ENCODE data around the gene CCL28.

Gene CCL28

GRCh38 chr5:43358726-43359125, 53.5 kb downstream of the CCL28 start:
- in situ Hi-C loops (cut with MboI; ENCODE audit: low sequenced_read_pairs) = no loop called here

GRCh38 chr5:43358301-43358700, 53.9 kb downstream of the CCL28 start:
- in situ Hi-C loops (cut with MboI; ENCODE audit: low sequenced_read_pairs) = no loop called here

DNA sequence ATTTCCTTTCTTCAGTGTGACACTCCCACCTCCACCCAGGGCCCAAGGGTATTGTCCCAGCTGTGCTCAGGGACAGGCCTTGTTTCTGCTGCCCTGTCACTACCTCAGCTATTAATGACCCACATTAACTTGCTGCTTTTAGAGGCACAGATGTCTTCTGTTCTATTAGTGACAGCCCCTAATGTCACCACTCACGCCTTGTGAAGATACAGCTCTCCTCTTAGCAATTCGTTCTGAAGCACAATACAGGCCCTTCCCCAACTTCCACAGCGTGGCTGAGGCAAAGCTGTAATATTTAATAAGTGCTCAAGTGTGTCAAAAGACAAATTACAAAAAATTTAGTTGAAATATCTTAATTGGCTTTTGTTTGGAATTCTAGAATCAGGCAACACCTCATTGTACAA, 54.3 kb downstream of the CCL28 start:
- in situ Hi-C loops (cut with MboI; ENCODE audit: low sequenced_read_pairs) = no loop called here

- in situ Hi-C loops (cut with MboI; ENCODE audit: low sequenced_read_pairs) = no loop called here
Measured at GRCh38 chr5:43357067-43357466, 55.1 kb downstream of the CCL28 start.

DNA sequence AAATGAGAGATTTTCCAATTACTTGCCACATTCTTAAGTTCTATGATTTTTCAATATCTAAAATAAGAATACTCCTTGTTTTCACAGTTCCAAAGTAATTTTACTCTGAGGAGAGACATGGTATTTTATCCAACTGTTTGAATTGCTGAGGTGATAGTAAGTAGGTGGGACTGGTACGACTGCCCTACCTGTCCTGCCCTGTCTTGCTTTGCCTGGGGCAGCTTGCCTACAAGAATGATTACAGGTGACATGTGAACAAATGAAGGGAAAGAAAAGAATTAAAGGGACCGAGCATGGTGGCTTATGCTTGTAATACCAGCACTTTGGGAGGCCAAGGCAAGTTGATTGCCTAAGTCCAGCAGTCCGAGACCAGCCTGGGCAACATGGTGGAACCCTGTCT, 57.4 kb downstream of the CCL28 start:
- in situ Hi-C loops (cut with MboI; ENCODE audit: low sequenced_read_pairs) = no loop called here

GRCh38 chr5:43353668-43354067, 58.5 kb downstream of the CCL28 start:
- in situ Hi-C loops (cut with MboI; ENCODE audit: low sequenced_read_pairs) = no loop called here

DNA sequence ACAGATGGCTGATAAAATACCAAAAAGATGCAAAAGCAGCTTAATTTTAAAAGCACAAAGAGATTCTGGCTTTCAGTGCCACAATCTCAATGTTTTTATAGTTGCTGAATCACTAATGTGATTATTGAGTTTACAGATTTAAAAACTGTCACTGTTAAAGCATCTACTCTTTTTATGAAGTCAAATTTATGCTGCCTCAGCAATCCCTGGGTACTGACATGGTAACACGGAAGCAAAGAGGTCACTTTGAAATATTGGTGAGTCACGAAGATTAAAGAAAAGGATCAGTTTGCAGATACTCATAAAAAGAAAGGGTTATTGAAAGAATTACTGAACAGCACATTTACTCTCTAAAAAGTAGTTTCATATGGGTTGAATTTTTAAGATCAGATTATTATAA, 59.3 kb downstream of the CCL28 start:
- in situ Hi-C loops (cut with MboI; ENCODE audit: low sequenced_read_pairs) = no loop called here

- in situ Hi-C loops (cut with MboI; ENCODE audit: low sequenced_read_pairs) = no loop called here
Measured at GRCh38 chr5:43352131-43352530, 60.1 kb downstream of the CCL28 start.

DNA sequence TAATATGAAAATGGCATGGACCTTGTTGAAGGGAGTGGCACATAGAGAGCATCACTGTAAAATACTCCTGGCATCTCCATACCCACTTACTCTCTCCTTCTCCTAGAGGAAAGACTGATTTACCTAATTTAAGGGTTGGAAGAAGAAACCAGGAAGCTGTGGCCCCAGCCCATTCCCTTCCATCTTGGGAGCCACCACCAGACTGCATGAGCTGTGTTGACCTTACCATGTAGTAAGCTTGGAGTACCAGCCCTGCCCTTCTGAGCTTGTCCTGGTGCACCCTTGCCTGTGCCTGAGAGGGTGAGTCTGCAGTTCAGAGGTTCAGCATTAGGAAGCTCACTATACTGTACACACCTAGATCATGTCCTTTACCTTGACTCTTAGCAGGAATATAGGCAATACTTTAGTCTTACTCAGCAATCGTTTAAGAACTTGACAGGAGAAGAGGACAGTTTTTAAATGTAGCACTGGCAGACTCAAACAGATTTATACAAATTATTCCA, 63.3 kb downstream of the CCL28 start:
- in situ Hi-C loops (cut with MboI; ENCODE audit: low sequenced_read_pairs) = no loop called here

GRCh38 chr5:43348207-43348606, 64.0 kb downstream of the CCL28 start:
- in situ Hi-C loops (cut with MboI; ENCODE audit: low sequenced_read_pairs) = no loop called here

DNA sequence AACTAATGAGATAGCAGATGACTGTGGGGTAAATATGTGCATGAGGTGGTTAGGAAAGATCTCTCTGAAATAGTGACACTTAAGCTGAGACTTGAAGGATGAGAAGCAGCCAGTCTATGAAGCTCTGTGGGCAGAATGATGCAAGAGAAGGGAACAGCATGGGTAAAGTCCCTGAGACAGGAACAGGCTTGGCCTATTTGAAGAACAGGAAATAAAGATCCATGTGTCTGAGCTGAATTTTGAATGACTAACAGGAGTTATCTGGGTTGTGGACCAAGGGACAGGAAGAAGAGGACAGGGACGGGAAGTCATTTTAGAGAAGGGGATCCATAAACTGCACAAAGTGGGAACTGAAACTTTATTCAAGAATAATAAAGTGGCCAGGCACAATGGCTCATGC, 73.3 kb downstream of the CCL28 start:
- in situ Hi-C loops (cut with MboI; ENCODE audit: low sequenced_read_pairs) = no loop called here

DNA sequence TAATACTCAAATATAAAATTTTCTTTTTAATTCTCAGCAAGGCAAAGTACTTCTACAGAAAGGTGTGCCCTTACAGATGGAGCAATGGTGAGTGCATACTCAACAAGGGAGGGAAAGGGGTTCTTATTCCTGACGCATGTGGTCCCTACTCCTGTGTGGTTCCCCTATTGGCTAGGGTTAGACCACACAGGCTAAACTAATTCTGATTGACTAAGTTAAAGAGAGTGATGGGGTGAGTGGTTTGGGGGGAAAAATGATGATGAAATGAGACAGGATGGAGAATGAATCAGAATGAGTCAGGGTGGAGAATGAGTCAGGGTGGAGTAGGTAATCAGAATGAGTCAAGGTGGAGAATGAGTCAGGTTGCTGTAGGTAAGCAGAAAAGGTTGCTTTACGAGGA, 76.0 kb downstream of the CCL28 start:
- in situ Hi-C loops (cut with MboI; ENCODE audit: low sequenced_read_pairs) = no loop called here

DNA sequence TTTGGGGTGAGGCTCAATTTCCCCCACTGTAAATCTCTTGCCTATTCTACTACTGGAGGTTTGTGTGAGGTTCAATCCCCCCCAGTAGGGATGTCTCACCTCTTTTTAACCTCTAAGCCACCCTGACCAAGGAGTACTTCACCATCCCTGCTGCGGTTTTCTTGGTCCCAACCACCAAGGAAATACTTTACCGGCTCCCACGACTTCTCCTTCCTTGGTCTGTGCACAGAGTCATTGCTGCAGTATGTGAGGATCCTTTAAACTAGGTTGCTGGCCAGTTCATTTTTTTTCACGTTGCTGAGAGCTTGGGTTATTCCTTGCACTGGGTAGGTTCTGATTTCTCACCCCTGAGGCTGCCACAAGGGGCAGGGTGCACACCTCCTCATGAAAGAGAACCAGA, 76.5 kb downstream of the CCL28 start:
- in situ Hi-C loops (cut with MboI; ENCODE audit: low sequenced_read_pairs) = no loop called here

- in situ Hi-C loops (cut with MboI; ENCODE audit: low sequenced_read_pairs) = no loop called here
Measured at GRCh38 chr5:43332401-43332800, 79.8 kb downstream of the CCL28 start.
